SKM-1 (cell line): Measurements from ENCODE around the gene COX8C.

Experiments used
- DNase-seq: peaks from one replicate; lab custom pipeline; 2025; ENCODE audit not compliant: unreplicated experiment; lab: John Stamatoyannopoulos, UW

COX8C gene

GRCh38 chr14:93346926-93347721 is at the start of gene COX8C:
TSS of gene COX8C (plus strand) at chr14:93347182. CDS start at chr14:93347269, 87 bp downstream.
- DNase-seq, result no peak

GRCh38 chr14:93299416-93299815 is 47.6 kb upstream of the COX8C start:
- no peak for DNase-seq

GRCh38 chr14:93299866-93300265 is 47.1 kb upstream of the COX8C start:
- DNase-seq, result no peak

GRCh38 chr14:93301821-93302447 is 45.0 kb upstream of the COX8C start:
- DNase-seq, result no peak

GRCh38 chr14:93302688-93303581 is 44.0 kb upstream of the COX8C start:
- DNase-seq, result no peak

- DNase-seq, result no peak
Measured at GRCh38 chr14:93303659-93304058, 43.3 kb upstream of the COX8C start.

- DNase-seq, result no peak
Measured at GRCh38 chr14:93304771-93305170, 42.2 kb upstream of the COX8C start.

- no peak for DNase-seq
Measured at GRCh38 chr14:93305725-93306418, 41.1 kb upstream of the COX8C start.

- DNase-seq, result no peak
Measured at GRCh38 chr14:93306812-93307211, 40.2 kb upstream of the COX8C start.

- DNase-seq, result no peak
Measured at GRCh38 chr14:93308686-93309345, 38.2 kb upstream of the COX8C start.

GRCh38 chr14:93309427-93309966 is 37.5 kb upstream of the COX8C start:
- no peak for DNase-seq

- DNase-seq, result no peak
Measured at GRCh38 chr14:93311082-93311481, 35.9 kb upstream of the COX8C start.

- no peak for DNase-seq
Measured at GRCh38 chr14:93315575-93315974, 31.4 kb upstream of the COX8C start.

GRCh38 chr14:93316716-93317115 is 30.3 kb upstream of the COX8C start:
- DNase-seq, result no peak

- no peak for DNase-seq
Measured at GRCh38 chr14:93317210-93317874, 29.6 kb upstream of the COX8C start.

- no peak for DNase-seq
Measured at GRCh38 chr14:93317875-93318807, 28.8 kb upstream of the COX8C start.

- DNase-seq, result no peak
Measured at GRCh38 chr14:93318927-93319326, 28.1 kb upstream of the COX8C start.

GRCh38 chr14:93319494-93319893 is 27.5 kb upstream of the COX8C start:
- no peak for DNase-seq

GRCh38 chr14:93319958-93320357 is 27.0 kb upstream of the COX8C start:
- DNase-seq, result no peak
